ENCODE results near the gene SLC7A8.

The SLC7A8 gene

GRCh38 chr14:23173031-23173430 lies 10.4 kb downstream of the SLC7A8 start:
- POLR2A ChIA-PET: interaction anchor here (1.4 kb wide), 1 partner anchor 78 kb away, joined by 3 read pairs; the partner anchor contains the start of genes ACIN1 and C14orf119
- CTCF ChIA-PET: interaction anchor here (0.5 to 1.5 kb wide), 3 partner anchors 12 to 418 kb away, joined by 3 to 6 read pairs (median 4); no protein-coding TSS in a partner anchor
- no peak for DNase-seq (ENCODE audit: extremely low spot score)
- no peak for TF ChIP-seq ARNT (IDR thresholded peaks at IDR 0.05)
- no peak for TF ChIP-seq PKNOX1 (IDR thresholded peaks at IDR 0.05)
- TF ChIP-seq HDGF (IDR thresholded peaks at IDR 0.05; ENCODE audit: borderline replicate concordance): no peak
- TF ChIP-seq FOXK2 (IDR thresholded peaks at IDR 0.05): no peak
- TF ChIP-seq SP1 (IDR thresholded peaks at IDR 0.05): no peak
- no peak for TF ChIP-seq SUZ12 (IDR thresholded peaks at IDR 0.05)
- TF ChIP-seq LEF1 (IDR thresholded peaks at IDR 0.05; ENCODE audit: borderline replicate concordance): no peak

GRCh38 chr14:23172574-23172973 lies 10.9 kb downstream of the SLC7A8 start:
- ChIA-PET CTCF (interaction anchor here (0.6 to 0.8 kb wide), 2 partner anchors 9 to 418 kb away, joined by 3 to 4 read pairs; no protein-coding TSS in a partner anchor), POLR2A (interaction anchor here (1.3 to 1.4 kb wide), 2 partner anchors 77 to 78 kb away, joined by 3 read pairs; partner anchors contain the start of genes ACIN1 and C14orf119)
- DNase-seq (ENCODE audit: extremely low spot score): no peak
- TF ChIP-seq HDGF (IDR thresholded peaks at IDR 0.05; ENCODE audit: borderline replicate concordance) (no peak), FOXK2 (IDR thresholded peaks at IDR 0.05) (no peak), LEF1 (IDR thresholded peaks at IDR 0.05; ENCODE audit: borderline replicate concordance) (no peak), TARDBP (IDR thresholded peaks at IDR 0.05) (no peak), ELF4 (IDR thresholded peaks at IDR 0.05) (no peak), FOXM1 (IDR thresholded peaks at IDR 0.05; ENCODE audit: borderline replicate concordance) (no peak), SP1 (IDR thresholded peaks at IDR 0.05) (no peak), ARNT (IDR thresholded peaks at IDR 0.05) (no peak), FOXA1 (IDR thresholded peaks at IDR 0.05) (no peak), NFRKB (IDR thresholded peaks at IDR 0.05) (no peak), PKNOX1 (IDR thresholded peaks at IDR 0.05) (no peak), SUZ12 (IDR thresholded peaks at IDR 0.05) (no peak), BHLHE40 (IDR thresholded peaks at IDR 0.05; ENCODE audit: borderline replicate concordance) (no peak)

- TF ChIP-seq LEF1 (IDR thresholded peaks at IDR 0.05; ENCODE audit: borderline replicate concordance) (no peak), HDGF (IDR thresholded peaks at IDR 0.05; ENCODE audit: borderline replicate concordance) (no peak), NFRKB (IDR thresholded peaks at IDR 0.05) (no peak), L3MBTL2 (conservative IDR thresholded peaks at IDR 0.05) (no peak), ZNF384 (IDR thresholded peaks at IDR 0.05) (no peak), PKNOX1 (IDR thresholded peaks at IDR 0.05) (no peak), SP1 (IDR thresholded peaks at IDR 0.05) (no peak), SUZ12 (IDR thresholded peaks at IDR 0.05) (no peak), TARDBP (IDR thresholded peaks at IDR 0.05) (no peak), ELF4 (IDR thresholded peaks at IDR 0.05) (no peak), FOXM1 (IDR thresholded peaks at IDR 0.05; ENCODE audit: borderline replicate concordance) (no peak), CTBP1 (IDR thresholded peaks at IDR 0.05; ENCODE audit: borderline replicate concordance) (no peak), BHLHE40 (IDR thresholded peaks at IDR 0.05; ENCODE audit: borderline replicate concordance) (no peak), ARNT (IDR thresholded peaks at IDR 0.05) (no peak), FOXA1 (IDR thresholded peaks at IDR 0.05) (no peak), FOXK2 (IDR thresholded peaks at IDR 0.05) (no peak)
- POLR2A ChIA-PET: interaction anchor here (0.9 to 1.3 kb wide), 2 partner anchors 77 to 165 kb away, joined by 3 read pairs; partner anchors contain the start of genes ACIN1 and C14orf119
- CTCF ChIA-PET: interaction anchor here (0.8 to 2.1 kb wide), 2 partner anchors 9 to 51 kb away, joined by 3 to 8 read pairs; no protein-coding TSS in a partner anchor
- DNase-seq (ENCODE audit: extremely low spot score): no peak
These were observed 11.4 kb downstream of the SLC7A8 start for GRCh38 chr14:23172096-23172495.

GRCh38 chr14:23171222-23171975 lies 12.1 kb downstream of the SLC7A8 start:
- CTCF ChIA-PET: interaction anchor here (0.8 to 2.1 kb wide), 2 partner anchors 8 to 51 kb away, joined by 3 to 8 read pairs; no protein-coding TSS in a partner anchor
- no peak for TF ChIP-seq FOXA1 (IDR thresholded peaks at IDR 0.05)
- POLR2A ChIA-PET: interaction anchor here (0.9 to 1.3 kb wide), 2 partner anchors 77 to 164 kb away, joined by 3 read pairs; partner anchors contain the start of genes ACIN1 and C14orf119
- no peak for DNase-seq (ENCODE audit: extremely low spot score)

GRCh38 chr14:23169622-23170021 lies 13.8 kb downstream of the SLC7A8 start:
- POLR2A ChIA-PET: no interaction called here

More at GRCh38 chr14:23169622-23170021, 13.8 kb downstream of the SLC7A8 start:
- TF ChIP-seq NFRKB (IDR thresholded peaks at IDR 0.05) (no peak), SUZ12 (IDR thresholded peaks at IDR 0.05) (no peak), TARDBP (IDR thresholded peaks at IDR 0.05) (no peak), L3MBTL2 (conservative IDR thresholded peaks at IDR 0.05) (no peak), LEF1 (IDR thresholded peaks at IDR 0.05; ENCODE audit: borderline replicate concordance) (no peak), ELF4 (IDR thresholded peaks at IDR 0.05) (no peak), FOXM1 (IDR thresholded peaks at IDR 0.05; ENCODE audit: borderline replicate concordance) (no peak), CTBP1 (IDR thresholded peaks at IDR 0.05; ENCODE audit: borderline replicate concordance) (no peak), HDGF (IDR thresholded peaks at IDR 0.05; ENCODE audit: borderline replicate concordance) (no peak), FOXK2 (IDR thresholded peaks at IDR 0.05) (no peak), ZNF384 (IDR thresholded peaks at IDR 0.05) (no peak), PKNOX1 (IDR thresholded peaks at IDR 0.05) (no peak), ARNT (IDR thresholded peaks at IDR 0.05) (no peak), FOXA1 (IDR thresholded peaks at IDR 0.05) (no peak), BHLHE40 (IDR thresholded peaks at IDR 0.05; ENCODE audit: borderline replicate concordance) (no peak), SP1 (IDR thresholded peaks at IDR 0.05) (no peak)
- CTCF ChIA-PET: interaction anchor here (1.0 to 1.4 kb wide), 3 partner anchors 17 to 101 kb away, joined by 4 to 7 read pairs (median 7); no protein-coding TSS in a partner anchor
- no peak for DNase-seq (ENCODE audit: extremely low spot score)

All from HEK293T (cell line).